CD14-positive monocyte (primary cell): Measurements from ENCODE around the gene UBE3C. TPM values are rescaled to one million over a fixed set of nuclear protein-coding genes. Genes with fewer than 3 reads are reported as not detected.

Source experiments
- DNase-seq, 3 donors: peaks; one replicate each; pipeline ENCODE4 v3.0.0-alpha.2; 2011 to 2022
- H2AFZ ChIP-seq: 2 replicates; pipeline ENCODE4 v1.6.0; 2012; ENCODE audit warnings: mild to moderate bottlenecking, low read depth, low read length, inconsistent platforms; ENCODE audit not compliant: insufficient read depth, poor library complexity, severe bottlenecking
- H3K27ac ChIP-seq, 2 donors: 1 replicate in 1 of 2; 2 replicates in 1 of 2; pipeline ENCODE4 v1.5.1; 2012 to 2013; ENCODE audit warnings: low read length in 2 of 2, control low read depth in 1 of 2, inconsistent platforms in 1 of 2, low read depth in 1 of 2, mild to moderate bottlenecking in 1 of 2
- H3K27me3 ChIP-seq, 2 donors: one replicate each; pipeline versions ENCODE4 v1.6.0 to v1.6.1; 2011 to 2013; ENCODE audit warnings: low read length in 2 of 2; ENCODE audit not compliant: control insufficient read depth in 2 of 2, insufficient read depth in 2 of 2
- H3K36me3 ChIP-seq, 2 donors: replicated peaks in 1 of 2; 1 replicate in 1 of 2; 2 replicates in 1 of 2; pipeline versions ENCODE4 v1.5.1 to v1.6.1; 2012 to 2013; ENCODE audit warnings: low read length in 2 of 2, control low read depth in 1 of 2, inconsistent platforms in 1 of 2, mild to moderate bottlenecking in 1 of 2; ENCODE audit not compliant: insufficient read depth in 2 of 2, control insufficient read depth in 1 of 2
- H3K4me1 ChIP-seq, 2 donors: 1 replicate in 1 of 2; 2 replicates in 1 of 2; pipeline versions ENCODE4 v1.5.1 to v1.6.1; 2012 to 2013; ENCODE audit warnings: low read length in 2 of 2, control low read depth in 1 of 2, inconsistent platforms in 1 of 2, mild to moderate bottlenecking in 1 of 2, moderate library complexity in 1 of 2; ENCODE audit not compliant: insufficient read depth in 2 of 2, control insufficient read depth in 1 of 2
- H3K4me2 ChIP-seq: replicated peaks from 2 replicates; pipeline ENCODE3; 2012; ENCODE audit warnings: low read length, moderate library complexity, mild to moderate bottlenecking; ENCODE audit not compliant: poor library complexity, severe bottlenecking; ENCODE audit errors: extremely low read depth
- H3K4me3 ChIP-seq, 3 experiments: fragments of 200-600 bp in 1 of 3; sonication (generic) in 1 of 3; replicated peaks in 1 of 3; 1 replicate in 2 of 3; 2 replicates in 1 of 3; pipeline ENCODE4 v1.5.1; 2011 to 2013; ENCODE audit warnings: low read length in 3 of 3, mild to moderate bottlenecking in 3 of 3, control low read depth in 2 of 3, low read depth in 2 of 3, inconsistent platforms in 1 of 3, moderate library complexity in 1 of 3
- H3K79me2 ChIP-seq: 2 replicates; pipeline ENCODE4 v1.6.0; 2012; ENCODE audit warnings: mild to moderate bottlenecking, control low read depth, inconsistent platforms, low read length, moderate library complexity; ENCODE audit not compliant: insufficient read depth
- H3K9ac ChIP-seq: 2 replicates; pipeline ENCODE4 v1.6.0; 2017; ENCODE audit warnings: low read length, mild to moderate bottlenecking; ENCODE audit not compliant: insufficient read depth, poor library complexity, severe bottlenecking
- H3K9me3 ChIP-seq, 2 donors: replicated peaks in 1 of 2; 1 replicate in 1 of 2; 2 replicates in 1 of 2; pipeline versions ENCODE4 v1.5.1 to v1.6.1; 2012 to 2013; ENCODE audit warnings: low read length in 2 of 2, control low read depth in 1 of 2; ENCODE audit not compliant: control insufficient read depth in 1 of 2, insufficient read depth in 1 of 2
- H4K20me1 ChIP-seq: 2 replicates; pipeline ENCODE4 v1.6.0; 2012; ENCODE audit warnings: mild to moderate bottlenecking, low read length, control low read depth, moderate library complexity; ENCODE audit not compliant: insufficient read depth
- H3K27ac Mint-ChIP-seq, 7 donors: one replicate each; pipeline ENCODE4 v1.8.0; 2020; ENCODE audit warnings: mild to moderate bottlenecking in 7 of 7, mixed read lengths in 7 of 7, moderate library complexity in 6 of 7, inconsistent platforms in 2 of 7
- H3K27me3 Mint-ChIP-seq, 3 donors: one replicate each; pipeline ENCODE4 v1.8.0; 2021 to 2022; ENCODE audit warnings: low read depth in 3 of 3, mild to moderate bottlenecking in 3 of 3, mixed read lengths in 3 of 3, moderate library complexity in 3 of 3, inconsistent platforms in 1 of 3
- H3K36me3 Mint-ChIP-seq, 2 donors: one replicate each; pipeline ENCODE4 v1.8.0; 2020; ENCODE audit warnings: mixed read lengths in 2 of 2, inconsistent platforms in 1 of 2, mild to moderate bottlenecking in 1 of 2
- H3K4me1 Mint-ChIP-seq: one replicate; pipeline ENCODE4 v1.8.0; 2020; ENCODE audit warnings: mild to moderate bottlenecking, mixed read lengths
- H3K4me3 Mint-ChIP-seq, 2 donors: one replicate each; pipeline ENCODE4 v1.8.0; 2020; ENCODE audit warnings: mild to moderate bottlenecking in 2 of 2, mixed read lengths in 2 of 2, moderate library complexity in 1 of 2
- H3K9me3 Mint-ChIP-seq, 7 donors: one replicate each; pipeline ENCODE4 v1.8.0; 2020 to 2022; ENCODE audit warnings: mixed read lengths in 7 of 7, mild to moderate bottlenecking in 6 of 7, moderate library complexity in 6 of 7, inconsistent platforms in 2 of 7
- CTCF ChIP-seq: fragments of 200-600 bp; IDR thresholded peaks from one replicate; pipeline ENCODE4 v1.8.0; 2022; ENCODE audit warnings: antibody characterized with exemption, mild to moderate bottlenecking
- whole genome bisulfite sequencing: methylation state at CpG from one replicate; pipeline ENCODE4 v1.1.5; 2013; ENCODE audit warnings: missing lambda C conversion rate; ENCODE audit not compliant: insufficient coverage; 5-methylcytosine and 5-hydroxymethylcytosine counted together
- intact Hi-C, 2 donors: fragments of 100-400 bp; cut with micrococcal nuclease; formaldehyde crosslinking; loops; one replicate each; pipeline versions ENCODE4 v1.15.0 to v1.15.1; 2023
- polyA plus RNA-seq, 3 donors: library from polyadenylated mRNA; depleted of rRNA in 1 of 3; unstranded in 2 of 3; stranded (reverse) in 1 of 3; fragments of 300-500 nt in 2 of 3; fragments of >200 nt in 1 of 3; fragmentation: Illumina TruSeq in 2 of 3; gene quantifications; 1 replicate in 2 of 3; 2 replicates in 1 of 3; pipeline ENCODE4 v1.2.3, GENCODE V29; 2012 to 2021

Gene UBE3C
- polyA plus RNA-seq, 3 donors, result 19.5 to 34.5 (median 24.3) TPM

GRCh38 chr7:157234271-157234670 lies 95.5 kb downstream of the UBE3C start:
- H3K36me3 Mint-ChIP-seq, result peaks cover 72 to 86% of the 10 kb centered on the region in 2 donors
- TF ChIP-seq CTCF, result no peak
- H3K9me3 ChIP-seq, result no peaks in the 10 kb centered on the region
- H2AFZ ChIP-seq, result no peak overlapping the region
- intact Hi-C loops, result no loop called here
- no peak for DNase-seq
- no peak overlapping the region for H3K27ac ChIP-seq
- H3K9me3 Mint-ChIP-seq, result no peaks in the 10 kb centered on the region
- H3K4me1 ChIP-seq, result no peaks in the 10 kb centered on the region
- H3K4me1 Mint-ChIP-seq, result no peaks in the 10 kb centered on the region
- WGBS, result 100% methylated on average over 1 of the region's 5 CpGs
- H3K4me2 ChIP-seq, result no peak overlapping the region
- peaks cover 5% of the 10 kb centered on the region for H4K20me1 ChIP-seq
- H3K36me3 ChIP-seq, result peaks cover 69 to 100% of the 10 kb centered on the region in 2 donors
- no peak overlapping the region for H3K4me3 Mint-ChIP-seq
- no peak overlapping the region for H3K4me3 ChIP-seq
- H3K27ac Mint-ChIP-seq, result no peak overlapping the region
- no peak overlapping the region for H3K9ac ChIP-seq
- no peaks in the 10 kb centered on the region for H3K79me2 ChIP-seq
- no peaks in the 10 kb centered on the region for H3K27me3 ChIP-seq
- no peaks in the 10 kb centered on the region for H3K27me3 Mint-ChIP-seq

- TF ChIP-seq CTCF, result no peak
- Histone ChIP-seq H3K27me3 (no peaks in the 10 kb centered on the region), H3K4me3 (no peak overlapping the region), H4K20me1 (peaks cover 5% of the 10 kb centered on the region), H3K9ac (no peak overlapping the region), H3K9me3 (no peaks in the 10 kb centered on the region), H3K36me3 (peaks cover 67 to 98% of the 10 kb centered on the region in 2 donors), H2AFZ (no peak overlapping the region), H3K4me2 (no peak overlapping the region), H3K79me2 (no peaks in the 10 kb centered on the region), H3K27ac (no peak overlapping the region), H3K4me1 (no peaks in the 10 kb centered on the region)
- H3K9me3 Mint-ChIP-seq, result peaks cover 0 to 3% (median 0%) of the 10 kb centered on the region in 7 donors
- peaks cover 0 to 4% (median 0%) of the 10 kb centered on the region in 3 donors for H3K27me3 Mint-ChIP-seq
- H3K4me3 Mint-ChIP-seq, result no peak overlapping the region
- intact Hi-C loops, result no loop called here
- no peak overlapping the region for H3K27ac Mint-ChIP-seq
- no peaks in the 10 kb centered on the region for H3K4me1 Mint-ChIP-seq
- DNase-seq, result no peak
- H3K36me3 Mint-ChIP-seq, result peaks cover 75 to 87% of the 10 kb centered on the region in 2 donors
- 100% methylated on average over 1 of the region's 2 CpGs for WGBS
These were observed 96.9 kb downstream of the UBE3C start for GRCh38 chr7:157235357-157236333.
